NOMO-1 treated with DMSO at 0.1 percent for 48 hours (cell line): ENCODE data around the gene CIRBP.

ENCODE experiments used
- DNase-seq: peaks from one replicate; lab custom pipeline; 2025; ENCODE audit not compliant: unreplicated experiment; lab: John Stamatoyannopoulos, UW

The CIRBP gene

DNA sequence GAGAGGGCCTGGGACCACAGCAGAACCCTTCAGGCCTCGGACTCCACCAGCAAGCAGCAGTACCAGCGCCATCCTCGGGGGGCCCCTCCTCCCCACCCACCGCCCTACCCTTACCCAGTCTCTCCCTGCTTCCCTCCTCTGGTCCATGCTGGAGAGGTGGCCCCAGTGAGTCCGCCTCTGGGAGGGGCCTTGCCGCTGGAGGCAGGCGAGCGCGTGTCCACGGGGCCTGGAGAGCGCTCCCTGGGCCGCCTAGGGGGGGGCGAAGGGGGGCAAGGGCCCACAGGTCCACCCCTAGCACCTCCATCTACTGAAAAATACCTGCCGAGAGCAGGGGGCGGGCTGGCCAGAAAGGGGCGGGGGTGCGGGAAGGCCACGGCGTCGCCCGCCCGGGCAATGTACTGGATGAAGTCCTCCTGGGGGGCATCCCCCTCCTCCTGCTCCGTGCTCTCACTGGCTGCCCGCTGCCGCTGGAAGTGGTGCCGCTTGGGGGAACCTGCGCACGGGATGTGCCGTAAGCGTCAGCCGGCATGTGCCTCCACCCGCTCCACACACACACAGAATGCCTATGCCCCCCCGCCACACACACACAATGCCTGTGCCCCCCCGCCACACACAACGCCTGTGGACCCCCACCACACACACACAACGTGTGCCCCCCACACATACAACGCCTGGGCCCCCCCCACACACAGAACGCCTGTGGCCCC lies 38.2 kb upstream of the CIRBP start:
- no peak for DNase-seq

DNA sequence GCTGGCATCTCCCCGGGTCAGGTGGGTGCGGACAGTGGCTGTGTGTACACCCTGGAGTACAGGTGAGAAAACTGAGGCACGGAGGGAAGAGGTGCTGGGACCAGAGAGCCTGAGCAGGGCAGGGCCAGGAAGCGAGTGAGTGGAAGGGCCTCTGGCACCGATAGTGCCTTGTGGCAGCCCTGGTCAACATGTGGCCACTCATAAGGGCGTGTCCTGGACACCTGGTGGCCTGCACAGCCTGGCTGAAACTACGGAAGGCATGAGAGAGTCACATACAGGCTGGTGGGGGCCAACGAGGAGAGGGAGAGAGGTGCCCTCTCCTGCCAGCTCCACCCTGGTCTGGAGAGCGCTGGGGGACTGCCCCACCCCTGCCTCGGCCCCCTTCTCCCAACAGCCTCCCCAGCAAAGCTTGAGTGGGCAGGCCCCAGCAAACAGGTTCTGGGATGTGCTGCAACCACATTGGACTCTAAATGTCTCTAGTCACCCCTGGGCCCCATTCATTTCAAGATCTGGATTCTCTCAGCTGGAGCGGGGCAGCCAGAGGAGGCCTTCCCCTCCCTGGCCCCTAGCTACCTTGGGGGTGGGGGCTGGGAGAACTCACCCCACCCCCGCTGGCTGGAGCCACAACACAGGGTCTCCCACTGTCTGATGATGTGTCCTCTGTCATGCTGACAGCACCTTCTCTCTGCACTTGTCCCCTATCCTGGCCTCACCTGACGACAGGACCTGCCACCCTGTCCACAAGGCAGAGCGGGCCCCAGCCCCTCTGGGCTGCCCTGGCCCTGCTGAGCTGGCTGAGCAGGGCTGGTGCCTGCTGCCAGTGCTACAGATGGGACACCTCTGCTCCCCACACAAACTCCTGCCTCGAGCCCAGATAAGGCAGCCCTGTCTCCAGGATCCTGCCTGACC lies 37.1 kb upstream of the CIRBP start:
- no peak for DNase-seq

- no peak for DNase-seq
Observed at GRCh38 chr19:1232652-1233072, 36.5 kb upstream of the CIRBP start.

DNA sequence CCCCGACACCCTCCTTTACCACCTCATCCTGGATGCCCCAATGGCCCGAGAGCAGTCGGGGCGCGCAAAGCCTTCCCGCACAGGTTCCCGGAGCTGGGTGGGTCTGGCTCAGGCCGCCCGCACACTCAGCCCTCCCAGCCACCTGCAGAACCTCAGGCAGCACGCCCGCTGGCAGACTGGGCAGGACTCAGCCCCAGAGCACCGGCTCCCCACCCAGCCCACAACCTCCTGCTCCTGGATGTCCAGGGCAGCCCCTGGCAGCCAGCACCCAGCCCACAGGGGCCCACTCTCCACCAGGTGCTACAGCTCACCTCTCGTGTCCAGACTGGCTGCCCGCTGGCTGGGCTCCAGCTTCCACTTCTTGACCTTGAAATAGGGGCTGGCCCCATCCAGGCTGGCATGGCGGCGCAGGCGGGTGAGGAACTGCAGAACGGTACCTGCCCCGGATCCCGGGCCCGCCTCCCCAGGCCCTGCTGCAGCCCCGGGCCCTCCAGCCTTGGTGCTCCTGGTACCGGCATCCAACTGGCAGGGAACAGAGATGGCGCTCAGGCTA lies 35.9 kb upstream of the CIRBP start:
- DNase-seq: no peak

GRCh38 chr19:1234051-1234954 lies 34.8 kb upstream of the CIRBP start:
- no peak for DNase-seq

DNA sequence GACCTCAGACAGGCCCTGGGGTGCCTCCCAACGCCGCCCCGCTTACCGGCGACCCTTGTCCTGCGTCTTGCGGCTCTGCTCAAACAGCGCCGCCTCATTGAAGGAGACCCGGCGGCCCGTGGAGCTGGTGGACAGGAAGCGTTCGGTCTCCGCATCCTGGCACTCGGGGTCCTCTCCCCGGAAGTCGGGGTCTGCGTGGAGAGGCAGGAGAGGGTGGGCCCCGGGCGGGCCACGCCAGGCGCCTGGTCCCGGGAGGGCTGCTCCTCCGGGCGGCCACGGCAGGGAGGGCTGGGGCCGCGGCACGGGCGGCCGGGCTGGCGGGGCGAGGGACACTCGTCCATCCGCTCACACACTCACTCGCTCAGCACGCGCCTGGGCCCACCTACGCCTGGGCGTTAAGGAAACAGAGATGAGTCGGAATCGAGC lies 34.2 kb upstream of the CIRBP start:
- DNase-seq: no peak

DNA sequence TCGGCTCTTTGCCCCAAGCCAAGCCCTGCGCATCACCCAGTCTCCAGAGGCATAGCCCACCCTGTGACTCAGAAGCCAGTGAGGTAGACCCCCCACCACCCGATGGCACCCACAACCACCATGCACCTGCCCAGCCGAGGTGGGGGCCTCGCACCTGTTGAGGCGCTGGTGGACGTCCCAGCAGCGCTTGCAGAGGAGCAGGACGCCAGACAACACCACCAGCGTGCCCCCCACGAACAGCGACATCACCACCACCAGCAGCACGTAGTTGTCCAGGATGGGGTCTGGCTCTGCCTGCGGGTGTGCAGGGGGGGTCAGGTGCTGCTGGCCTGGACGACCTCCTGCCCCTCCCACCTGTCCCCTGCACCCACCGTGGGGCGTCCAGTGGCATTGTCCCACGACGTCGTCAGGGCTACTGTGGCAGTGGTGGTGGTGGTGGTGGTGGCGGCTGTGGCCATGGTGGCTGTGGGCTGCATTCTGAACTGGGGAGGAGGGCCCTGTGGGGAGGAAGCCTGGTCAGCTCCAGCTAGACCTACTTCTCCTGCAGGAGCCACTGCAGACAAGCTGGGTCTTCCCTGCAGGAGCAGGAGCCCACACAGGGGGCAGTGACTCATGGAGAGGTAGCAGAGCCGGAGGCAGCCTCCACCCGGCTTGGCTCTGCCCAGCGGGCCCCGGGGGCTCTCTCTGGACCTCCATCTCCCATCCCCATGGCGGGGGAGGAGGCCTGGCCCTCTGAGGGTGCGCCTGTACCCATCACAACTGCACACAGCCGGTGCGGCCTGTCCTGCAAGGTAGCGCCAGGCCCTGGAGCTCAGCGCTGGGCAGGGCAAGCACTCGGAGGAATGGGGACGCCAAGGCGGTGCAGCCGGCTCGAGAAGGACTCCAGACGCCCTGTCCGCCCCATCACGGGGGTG lies 33.2 kb upstream of the CIRBP start:
- no peak for DNase-seq

- DNase-seq: no peak
Observed at GRCh38 chr19:1236576-1236975, 32.6 kb upstream of the CIRBP start.

GRCh38 chr19:1237027-1237659 lies 32.0 kb upstream of the CIRBP start:
- DNase-seq: no peak

DNA sequence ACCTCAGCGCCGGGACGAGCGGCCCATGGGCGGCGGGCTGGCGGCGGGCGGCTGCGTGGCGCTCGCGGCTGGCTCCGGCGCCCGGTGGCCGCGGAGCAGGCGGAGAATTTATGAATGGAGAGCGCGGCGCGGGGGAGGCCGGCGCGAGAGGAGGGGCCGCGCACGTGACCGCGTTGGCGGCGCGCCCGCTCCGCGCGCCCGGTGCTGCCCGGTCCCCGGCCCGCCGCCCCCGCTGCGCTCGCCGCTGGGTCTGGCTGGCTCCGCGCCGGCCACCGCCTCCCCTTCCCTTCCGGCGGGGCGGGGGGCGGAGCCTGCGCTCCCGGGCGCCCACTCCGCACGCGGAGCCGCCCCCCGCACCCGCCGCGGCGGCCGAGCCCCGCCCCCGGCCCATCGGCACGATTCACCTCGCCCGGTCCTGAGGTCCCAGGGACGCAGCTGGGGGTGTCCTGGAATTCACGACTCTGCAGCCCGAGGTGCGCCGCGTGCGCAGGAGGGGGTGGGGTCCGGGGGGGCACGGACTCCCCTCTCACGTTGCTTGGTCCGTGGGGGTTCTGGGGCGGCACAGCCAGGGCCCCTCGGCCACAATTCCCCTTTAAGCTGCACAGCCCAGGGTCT lies 31.3 kb upstream of the CIRBP start, which contains the start of gene CBARP:
CBARP (minus strand) TSS at position 252 of the 615 bp plus-strand sequence. CDS start 1,905 bp downstream, outside the sequence.
- no peak for DNase-seq

GRCh38 chr19:1238369-1239303 lies 30.5 kb upstream of the CIRBP start:
- DNase-seq: no peak

DNA sequence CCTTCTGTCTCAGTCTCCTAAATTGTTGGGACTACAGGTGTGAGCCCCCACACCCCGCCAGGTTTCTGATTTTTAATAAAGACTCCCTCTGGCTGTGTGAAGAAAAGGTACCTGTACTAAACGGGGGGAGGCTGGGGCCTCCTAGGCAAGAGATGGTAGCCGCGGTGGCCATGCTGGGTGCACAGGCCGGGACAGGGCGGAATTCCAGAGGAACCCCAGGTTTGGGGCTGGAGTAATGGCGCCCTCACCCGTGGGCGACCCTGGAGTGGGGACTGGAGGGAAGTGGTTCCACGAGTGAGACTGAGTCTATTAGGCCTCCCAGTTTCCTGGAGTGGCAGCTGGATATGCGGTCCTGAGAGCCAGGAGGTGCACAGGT lies 29.7 kb upstream of the CIRBP start:
- DNase-seq: no peak

- peak; percentile 68 for DNase-seq
Observed at GRCh38 chr19:1239796-1240737, 29.1 kb upstream of the CIRBP start.

- no peak for DNase-seq
Observed at GRCh38 chr19:1240925-1241324, 28.2 kb upstream of the CIRBP start.

GRCh38 chr19:1241417-1242095 lies 27.6 kb upstream of the CIRBP start, which contains the start of gene ATP5F1D:
Gene ATP5F1D (plus strand): TSS chr19:1241751. CDS start chr19:1241851, 100 bp downstream.
- peak; percentile 89 for DNase-seq
